HFF-Myc (cell line): ENCODE results near the gene GPR83.

ENCODE experiments used
- DNase-seq: peaks from one replicate; pipeline ENCODE4 v3.0.0-alpha.2; 2011; ENCODE audit warnings: low read depth; ENCODE audit errors: extremely low read depth
- H3K4me3 ChIP-seq: replicated peaks from 2 replicates; pipeline ENCODE4 v1.5.1; 2011; ENCODE audit warnings: low read depth, mild to moderate bottlenecking, control low read depth, low read length
- TF ChIP-seq, protein P1 (sequence below): IDR thresholded peaks from 2 replicates; pipeline ENCODE4 v1.5.1; 2012; ENCODE audit warnings: mild to moderate bottlenecking, low read depth, low read length, control low read depth; ENCODE audit errors: missing control alignments

Gene GPR83

DNA sequence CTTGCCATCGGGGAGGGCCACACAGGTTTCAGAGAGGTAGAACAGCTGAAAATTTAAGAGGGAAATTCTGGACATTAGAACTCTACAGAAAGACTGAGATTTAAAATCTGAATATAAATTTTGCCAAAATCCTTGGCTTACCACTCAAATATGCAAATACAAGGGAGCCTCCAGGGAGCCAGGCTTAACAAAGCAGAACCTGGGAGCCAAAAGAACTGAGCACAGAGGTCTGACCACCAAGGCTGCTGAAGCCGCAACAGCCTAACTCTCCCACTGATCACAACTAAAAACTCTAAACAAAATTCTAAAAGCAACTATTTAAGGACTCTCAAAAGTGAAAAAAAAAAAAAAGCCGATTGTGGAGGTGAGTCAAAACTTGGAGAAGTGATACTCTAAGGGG lies 62.6 kb downstream of the GPR83 start:
- TF ChIP-seq, protein P1, sequence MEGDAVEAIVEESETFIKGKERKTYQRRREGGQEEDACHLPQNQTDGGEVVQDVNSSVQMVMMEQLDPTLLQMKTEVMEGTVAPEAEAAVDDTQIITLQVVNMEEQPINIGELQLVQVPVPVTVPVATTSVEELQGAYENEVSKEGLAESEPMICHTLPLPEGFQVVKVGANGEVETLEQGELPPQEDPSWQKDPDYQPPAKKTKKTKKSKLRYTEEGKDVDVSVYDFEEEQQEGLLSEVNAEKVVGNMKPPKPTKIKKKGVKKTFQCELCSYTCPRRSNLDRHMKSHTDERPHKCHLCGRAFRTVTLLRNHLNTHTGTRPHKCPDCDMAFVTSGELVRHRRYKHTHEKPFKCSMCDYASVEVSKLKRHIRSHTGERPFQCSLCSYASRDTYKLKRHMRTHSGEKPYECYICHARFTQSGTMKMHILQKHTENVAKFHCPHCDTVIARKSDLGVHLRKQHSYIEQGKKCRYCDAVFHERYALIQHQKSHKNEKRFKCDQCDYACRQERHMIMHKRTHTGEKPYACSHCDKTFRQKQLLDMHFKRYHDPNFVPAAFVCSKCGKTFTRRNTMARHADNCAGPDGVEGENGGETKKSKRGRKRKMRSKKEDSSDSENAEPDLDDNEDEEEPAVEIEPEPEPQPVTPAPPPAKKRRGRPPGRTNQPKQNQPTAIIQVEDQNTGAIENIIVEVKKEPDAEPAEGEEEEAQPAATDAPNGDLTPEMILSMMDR, result no peak
- H3K4me3 ChIP-seq, result no peak overlapping the region
- no peak for DNase-seq

DNA sequence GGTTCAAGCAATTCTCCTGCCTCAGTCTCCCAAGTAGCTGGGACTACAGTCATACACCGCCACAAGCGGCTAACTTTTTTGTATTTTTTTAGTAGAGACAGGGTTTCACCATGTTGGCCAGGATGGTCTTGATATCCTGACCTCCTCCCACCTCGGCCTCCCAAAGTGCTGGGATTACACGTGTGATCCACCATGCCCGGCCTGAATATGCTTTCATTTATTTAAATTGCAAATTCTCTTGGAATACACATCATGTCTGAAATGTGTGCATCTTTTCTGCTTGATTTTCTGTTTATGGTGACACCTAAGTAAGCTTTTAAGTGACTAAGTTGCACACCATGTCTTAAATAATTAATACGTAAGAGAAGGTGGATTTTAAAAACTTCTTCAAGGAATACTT lies 65.2 kb downstream of the GPR83 start:
- TF ChIP-seq, protein P1, result no peak
- DNase-seq, result no peak
- H3K4me3 ChIP-seq, result no peak overlapping the region

GRCh38 chr11:94332814-94333213 lies 68.4 kb downstream of the GPR83 start:
- DNase-seq, result no peak
- TF ChIP-seq, protein P1, result no peak
- no peak overlapping the region for H3K4me3 ChIP-seq

GRCh38 chr11:94330789-94331188 lies 70.4 kb downstream of the GPR83 start:
- DNase-seq, result no peak
- TF ChIP-seq, protein P1, result no peak

DNA sequence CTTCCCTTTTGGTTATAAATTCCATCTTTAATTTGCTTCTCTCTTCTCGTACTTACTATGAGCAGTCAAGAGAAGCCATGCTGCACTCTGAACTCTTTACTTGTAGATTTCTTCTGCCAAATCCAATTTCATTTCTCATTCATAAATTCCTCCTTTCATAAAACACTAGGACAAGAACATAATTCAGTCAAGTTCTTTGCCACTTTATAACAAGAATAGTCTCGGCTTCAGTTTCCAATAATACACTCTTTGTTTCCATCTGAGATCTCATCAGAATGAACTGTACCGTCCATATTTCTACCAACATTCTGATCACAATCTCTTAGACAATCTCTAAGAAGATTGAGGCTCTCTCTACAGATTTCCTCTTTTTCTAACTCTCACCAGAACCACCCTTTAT lies 71.7 kb downstream of the GPR83 start:
- H3K4me3 ChIP-seq, result no peak overlapping the region
- no peak for DNase-seq
- TF ChIP-seq, protein P1, result no peak

More at GRCh38 chr11:94330789-94331188, 70.4 kb downstream of the GPR83 start:
- H3K4me3 ChIP-seq, result no peak overlapping the region

- no peak overlapping the region for H3K4me3 ChIP-seq
- TF ChIP-seq, protein P1, result no peak
- DNase-seq, result no peak
These were observed 72.6 kb downstream of the GPR83 start for GRCh38 chr11:94328587-94329080.
